ENCODE data around the gene EYA3.

Gene EYA3

DNA sequence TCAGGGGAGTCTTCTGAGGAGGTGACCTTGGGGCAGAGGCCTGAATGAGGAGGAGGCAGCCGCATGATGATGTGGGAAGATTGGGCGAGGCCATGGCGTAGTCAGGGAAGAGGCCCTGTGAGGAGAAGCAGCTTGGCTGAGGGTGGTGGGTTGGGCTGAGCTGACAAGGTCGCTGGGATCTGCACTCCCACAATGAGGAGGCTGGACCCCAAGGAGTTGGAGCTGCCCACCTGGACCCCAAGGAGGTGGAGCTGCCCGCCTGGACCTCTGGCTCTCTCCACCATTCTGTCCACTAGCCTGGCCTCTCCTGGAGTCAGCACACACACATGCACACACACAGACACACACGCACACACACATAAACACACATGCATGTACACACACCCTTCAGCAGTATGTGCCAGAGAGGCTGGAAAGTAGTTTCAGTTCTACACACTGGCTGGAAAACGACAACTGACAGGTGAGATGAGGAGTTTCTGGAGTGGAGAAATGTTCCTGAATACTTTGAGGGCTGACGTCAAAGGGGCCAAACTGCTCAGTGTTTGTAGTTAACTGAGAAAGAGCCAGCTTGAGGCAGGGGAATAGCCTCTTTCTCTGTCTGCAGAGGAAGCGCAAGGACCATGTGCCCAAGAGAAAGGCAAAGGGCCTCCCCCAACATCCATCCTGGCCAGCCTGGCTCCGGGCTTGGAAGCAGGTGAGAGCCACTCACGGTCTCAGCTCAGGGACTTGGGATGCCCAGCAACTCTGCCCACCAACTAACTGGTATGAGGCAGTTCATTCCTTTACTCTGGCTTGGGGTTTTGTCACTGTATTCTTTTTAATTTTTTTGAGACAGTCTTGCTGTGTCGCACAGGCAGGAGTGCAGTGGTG lies 146.5 kb downstream of the EYA3 start:
- ChIA-PET CTCF (interaction anchor here (0.6 to 0.8 kb wide), 2 partner anchors 9 to 1811 kb away, joined by 3 to 4 read pairs; no protein-coding TSS in a partner anchor), POLR2A (ENCODE audit: low non-redundant PET) (interaction anchor here (0.6 kb wide), 1 partner anchor 12 kb away, joined by 4 read pairs; no protein-coding TSS in a partner anchor)
- no peak overlapping the region for H3K27ac ChIP-seq
- TF ChIP-seq, protein P1, sequence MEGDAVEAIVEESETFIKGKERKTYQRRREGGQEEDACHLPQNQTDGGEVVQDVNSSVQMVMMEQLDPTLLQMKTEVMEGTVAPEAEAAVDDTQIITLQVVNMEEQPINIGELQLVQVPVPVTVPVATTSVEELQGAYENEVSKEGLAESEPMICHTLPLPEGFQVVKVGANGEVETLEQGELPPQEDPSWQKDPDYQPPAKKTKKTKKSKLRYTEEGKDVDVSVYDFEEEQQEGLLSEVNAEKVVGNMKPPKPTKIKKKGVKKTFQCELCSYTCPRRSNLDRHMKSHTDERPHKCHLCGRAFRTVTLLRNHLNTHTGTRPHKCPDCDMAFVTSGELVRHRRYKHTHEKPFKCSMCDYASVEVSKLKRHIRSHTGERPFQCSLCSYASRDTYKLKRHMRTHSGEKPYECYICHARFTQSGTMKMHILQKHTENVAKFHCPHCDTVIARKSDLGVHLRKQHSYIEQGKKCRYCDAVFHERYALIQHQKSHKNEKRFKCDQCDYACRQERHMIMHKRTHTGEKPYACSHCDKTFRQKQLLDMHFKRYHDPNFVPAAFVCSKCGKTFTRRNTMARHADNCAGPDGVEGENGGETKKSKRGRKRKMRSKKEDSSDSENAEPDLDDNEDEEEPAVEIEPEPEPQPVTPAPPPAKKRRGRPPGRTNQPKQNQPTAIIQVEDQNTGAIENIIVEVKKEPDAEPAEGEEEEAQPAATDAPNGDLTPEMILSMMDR (conservative IDR thresholded peaks at IDR 0.05; ENCODE audit: low read depth): no peak
- DNase-seq (ENCODE audit: low spot score): no peak

DNA sequence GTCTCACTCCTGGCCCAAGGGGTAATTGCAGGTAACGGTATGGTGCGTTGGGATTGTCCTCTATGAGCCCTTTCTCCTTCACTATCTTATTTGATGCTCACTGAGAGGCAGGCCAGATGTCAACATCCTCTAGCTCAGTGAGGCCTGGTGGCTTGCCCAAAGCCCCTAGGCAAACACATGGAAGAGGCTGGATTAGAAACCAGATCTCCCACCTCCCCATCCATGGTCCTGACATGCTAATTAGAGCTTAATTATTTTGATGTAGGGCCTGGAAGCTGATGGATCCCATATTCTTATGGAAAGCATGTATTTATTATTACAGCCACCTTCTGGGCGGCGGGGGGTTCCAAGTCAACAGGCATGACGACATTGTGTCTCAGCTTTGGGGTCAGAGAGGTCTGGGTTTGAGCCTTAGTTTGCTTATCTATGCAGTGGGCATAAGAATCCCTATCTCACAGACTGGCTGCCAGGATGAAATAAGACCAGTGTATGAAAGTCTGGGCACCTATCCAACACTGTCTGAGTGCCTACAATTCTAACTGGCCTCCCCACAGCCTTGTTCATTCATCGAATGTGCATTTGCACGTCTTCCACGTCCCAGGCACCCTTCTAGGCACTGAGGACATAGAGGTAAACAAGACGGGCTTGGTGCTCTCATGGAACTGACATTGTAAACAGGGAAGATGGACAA lies 147.4 kb downstream of the EYA3 start:
- TF ChIP-seq, protein P1 (conservative IDR thresholded peaks at IDR 0.05; ENCODE audit: low read depth): no peak
- CTCF ChIA-PET: interaction anchor here (0.6 to 0.8 kb wide), 4 partner anchors 8 to 1811 kb away, joined by 3 to 4 read pairs (median 3); no protein-coding TSS in a partner anchor
- H3K27ac ChIP-seq: no peak overlapping the region
- POLR2A ChIA-PET (ENCODE audit: low non-redundant PET): interaction anchor here (0.6 kb wide), 1 partner anchor 11 kb away, joined by 4 read pairs; no protein-coding TSS in a partner anchor
- no peak for DNase-seq (ENCODE audit: low spot score)

DNA sequence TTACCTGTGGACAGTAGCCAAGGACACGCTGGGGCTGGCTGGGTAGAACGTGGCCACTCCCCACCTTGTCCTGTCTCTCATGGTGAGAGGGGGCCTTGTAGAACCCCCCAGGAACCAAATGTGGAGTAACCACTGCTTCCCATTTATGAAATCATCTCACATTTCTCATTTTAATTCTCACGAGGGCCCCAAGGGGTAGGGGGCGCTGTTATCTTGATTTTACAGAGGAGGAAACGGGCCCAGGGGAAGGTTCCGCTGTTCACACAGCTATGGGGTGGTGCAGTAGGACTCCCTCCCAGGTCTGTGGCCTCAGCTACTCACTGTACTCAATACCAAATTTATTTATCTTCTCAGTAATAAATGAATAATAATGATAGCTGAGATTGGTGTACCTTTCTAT lies 148.1 kb downstream of the EYA3 start:
- TF ChIP-seq, protein P1 (conservative IDR thresholded peaks at IDR 0.05; ENCODE audit: low read depth): no peak
- ChIA-PET POLR2A (ENCODE audit: low non-redundant PET) (no interaction called here), CTCF (interaction anchor here (0.6 to 0.8 kb wide), 3 partner anchors 74 to 417 kb away, joined by 3 to 4 read pairs (median 3); no protein-coding TSS in a partner anchor)
- no peak for DNase-seq (ENCODE audit: low spot score)
- no peak overlapping the region for H3K27ac ChIP-seq

DNA sequence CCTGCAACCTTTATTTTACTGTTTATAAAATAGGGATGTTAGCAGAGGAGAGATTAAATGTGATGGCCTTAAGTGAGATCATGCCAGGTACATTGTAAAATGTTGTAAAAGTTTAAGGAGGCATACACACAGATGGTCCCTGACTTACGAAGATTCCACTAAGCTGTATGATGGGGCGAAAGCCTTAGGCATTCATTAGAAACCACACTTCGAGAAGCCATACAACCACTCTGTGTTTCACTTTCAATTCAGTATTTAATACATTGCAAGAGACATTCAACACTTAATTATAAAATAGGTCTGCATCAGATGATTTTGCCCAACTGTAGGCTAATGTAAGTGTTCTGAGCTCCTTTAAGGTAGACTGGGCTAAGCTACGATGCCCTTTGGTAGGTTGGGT lies 149.9 kb downstream of the EYA3 start:
- TF ChIP-seq, protein P1 (conservative IDR thresholded peaks at IDR 0.05; ENCODE audit: low read depth): no peak
- no peak overlapping the region for H3K27ac ChIP-seq
- no peak for DNase-seq (ENCODE audit: low spot score)
- ChIA-PET POLR2A (ENCODE audit: low non-redundant PET) (no interaction called here), CTCF (interaction anchor here (0.9 kb wide), 1 partner anchor 10 kb away, joined by 3 read pairs; no protein-coding TSS in a partner anchor)

DNA sequence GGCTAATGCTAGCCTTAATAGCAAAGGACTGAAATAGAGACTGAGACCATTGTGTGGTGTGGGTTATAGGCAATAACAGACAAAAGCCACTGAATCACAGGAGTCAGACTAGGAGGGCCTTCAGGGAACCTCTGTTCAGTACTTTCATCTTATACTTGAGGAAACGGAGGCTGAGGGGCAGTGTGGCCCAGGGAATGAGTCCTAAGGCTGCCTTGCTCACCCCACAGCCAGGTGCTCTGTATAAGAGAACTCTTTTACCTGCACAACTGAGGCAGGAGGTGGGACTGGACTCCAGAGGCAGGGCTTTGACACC lies 150.9 kb downstream of the EYA3 start:
- TF ChIP-seq, protein P1 (conservative IDR thresholded peaks at IDR 0.05; ENCODE audit: low read depth): no peak
- POLR2A ChIA-PET (ENCODE audit: low non-redundant PET): no interaction called here
- H3K27ac ChIP-seq: no peak overlapping the region
- no peak for DNase-seq (ENCODE audit: low spot score)
- CTCF ChIA-PET: no interaction called here

DNA sequence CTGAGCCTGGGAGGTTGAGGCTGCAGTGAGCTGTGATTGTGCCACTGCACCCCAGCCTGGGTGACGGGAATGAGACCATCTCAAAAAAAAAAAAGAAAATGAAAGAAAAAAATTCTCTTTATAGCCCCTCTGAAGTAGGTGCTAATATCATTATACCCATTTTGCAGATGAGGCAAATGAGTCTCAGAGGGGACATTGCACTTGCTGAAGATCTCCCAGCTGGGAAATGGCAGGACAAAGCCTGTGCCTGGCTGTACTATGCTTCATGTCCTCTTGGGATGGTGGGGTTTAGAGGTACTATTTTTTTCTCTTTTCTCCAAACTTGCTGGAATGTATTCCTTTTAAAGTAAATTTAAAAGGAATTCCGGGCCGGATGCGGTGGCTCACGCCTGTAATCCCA lies 152.0 kb downstream of the EYA3 start:
- ChIA-PET POLR2A (ENCODE audit: low non-redundant PET) (interaction anchor here (0.6 kb wide), 1 partner anchor 691 kb away, joined by 7 read pairs; no protein-coding TSS in a partner anchor), CTCF (interaction anchor here (0.7 kb wide), 1 partner anchor 476 kb away, joined by 3 read pairs; no protein-coding TSS in a partner anchor)
- no peak for DNase-seq (ENCODE audit: low spot score)
- TF ChIP-seq, protein P1 (conservative IDR thresholded peaks at IDR 0.05; ENCODE audit: low read depth): no peak
- H3K27ac ChIP-seq: no peak overlapping the region
